Spleen (tissue), 7 donors: ENCODE measurements around the gene PPIC.

ENCODE experiments used
- POLR2A ChIP-seq, 3 donors: fragments of 450-650 bp; IDR thresholded peaks; one replicate each; pipeline ENCODE4 v1.5.1; 2017; ENCODE audit warnings: antibody characterized with exemption in 3 of 3, mild to moderate bottlenecking in 1 of 3
- POLR2AphosphoS5 ChIP-seq, 3 donors: sonication (generic); formaldehyde crosslinking; IDR thresholded peaks; one replicate each; pipeline ENCODE4 v1.5.1; 2017; ENCODE audit warnings: antibody characterized with exemption in 3 of 3
- TF ChIP-seq, protein P1 (sequence below), 11 experiments: fragments of 200-600 bp in 7 of 11; fragments of 450-650 bp in 4 of 11; sonication (generic) in 4 of 11; IDR thresholded peaks in 8 of 11; conservative IDR thresholded peaks in 3 of 11; 1 replicate in 7 of 11; 2 replicates in 4 of 11; pipeline versions ENCODE4 v1.4.0 to v1.8.0; 2016 to 2021; ENCODE audit warnings: antibody characterized with exemption in 11 of 11, inconsistent platforms in 4 of 11, mild to moderate bottlenecking in 1 of 11
- donor health status: DM: no; HTN: no; CAD: no; lungs with moderate emphysema.
- donor health status: DM: no; HTN: no; CAD: no.
- donor health status: DM: no; HTN: no; CAD: no.

DNA sequence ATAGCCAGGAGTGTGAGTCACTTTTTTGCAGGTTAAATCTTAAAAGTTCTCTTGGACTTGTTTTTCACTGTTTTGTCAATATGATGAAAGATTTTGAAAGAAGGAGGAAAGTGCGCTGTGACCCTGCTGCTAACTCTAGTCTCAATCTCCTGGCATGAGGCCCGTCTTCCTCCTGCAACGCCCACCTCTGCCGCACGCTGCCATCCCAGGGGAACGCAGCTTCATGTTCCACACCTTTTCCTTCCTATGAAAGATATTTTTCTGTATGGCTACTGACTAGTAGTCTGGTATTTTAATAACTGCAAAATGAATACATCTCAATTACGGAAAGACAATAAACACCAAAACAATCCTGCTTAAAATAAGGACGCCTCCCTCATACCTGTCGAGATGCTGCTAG is 8.3 kb downstream of the PPIC start:
- TF ChIP-seq, protein P1, sequence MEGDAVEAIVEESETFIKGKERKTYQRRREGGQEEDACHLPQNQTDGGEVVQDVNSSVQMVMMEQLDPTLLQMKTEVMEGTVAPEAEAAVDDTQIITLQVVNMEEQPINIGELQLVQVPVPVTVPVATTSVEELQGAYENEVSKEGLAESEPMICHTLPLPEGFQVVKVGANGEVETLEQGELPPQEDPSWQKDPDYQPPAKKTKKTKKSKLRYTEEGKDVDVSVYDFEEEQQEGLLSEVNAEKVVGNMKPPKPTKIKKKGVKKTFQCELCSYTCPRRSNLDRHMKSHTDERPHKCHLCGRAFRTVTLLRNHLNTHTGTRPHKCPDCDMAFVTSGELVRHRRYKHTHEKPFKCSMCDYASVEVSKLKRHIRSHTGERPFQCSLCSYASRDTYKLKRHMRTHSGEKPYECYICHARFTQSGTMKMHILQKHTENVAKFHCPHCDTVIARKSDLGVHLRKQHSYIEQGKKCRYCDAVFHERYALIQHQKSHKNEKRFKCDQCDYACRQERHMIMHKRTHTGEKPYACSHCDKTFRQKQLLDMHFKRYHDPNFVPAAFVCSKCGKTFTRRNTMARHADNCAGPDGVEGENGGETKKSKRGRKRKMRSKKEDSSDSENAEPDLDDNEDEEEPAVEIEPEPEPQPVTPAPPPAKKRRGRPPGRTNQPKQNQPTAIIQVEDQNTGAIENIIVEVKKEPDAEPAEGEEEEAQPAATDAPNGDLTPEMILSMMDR (IDR thresholded peaks at IDR 0.05 in 8 of 11, conservative IDR thresholded peaks at IDR 0.05 in 3 of 11), result no peak
- no peak for TF ChIP-seq POLR2A (IDR thresholded peaks at IDR 0.05)
- TF ChIP-seq POLR2AphosphoS5 (IDR thresholded peaks at IDR 0.05), result peak in 1 of 3 donors; percentile 17
